Esophagus muscularis mucosa (tissue), 4 donors: ENCODE measurements around the gene DNAH9.

Source experiments
- EP300 ChIP-seq: sonication (generic); formaldehyde crosslinking; IDR thresholded peaks from one replicate; pipeline ENCODE4 v1.6.1; 2017; ENCODE audit warnings: antibody characterized with exemption
- POLR2A ChIP-seq: fragments of 450-650 bp; IDR thresholded peaks from one replicate; pipeline ENCODE4 v1.6.1; 2017; ENCODE audit warnings: antibody characterized with exemption, moderate library complexity, mild to moderate bottlenecking, low read depth
- POLR2AphosphoS5 ChIP-seq, 2 donors: sonication (generic); formaldehyde crosslinking; IDR thresholded peaks; one replicate each; pipeline ENCODE4 v1.6.1; 2017; ENCODE audit warnings: antibody characterized with exemption in 2 of 2
- TF ChIP-seq, protein P1 (sequence below), 3 experiments: fragments of 200-600 bp in 2 of 3; fragments of 450-650 bp in 1 of 3; sonication (generic) in 2 of 3; IDR thresholded peaks; one replicate each; pipeline ENCODE4 v1.5.1; 2017 to 2019; ENCODE audit warnings: antibody characterized with exemption in 3 of 3, mild to moderate bottlenecking in 2 of 3, moderate library complexity in 1 of 3

DNA sequence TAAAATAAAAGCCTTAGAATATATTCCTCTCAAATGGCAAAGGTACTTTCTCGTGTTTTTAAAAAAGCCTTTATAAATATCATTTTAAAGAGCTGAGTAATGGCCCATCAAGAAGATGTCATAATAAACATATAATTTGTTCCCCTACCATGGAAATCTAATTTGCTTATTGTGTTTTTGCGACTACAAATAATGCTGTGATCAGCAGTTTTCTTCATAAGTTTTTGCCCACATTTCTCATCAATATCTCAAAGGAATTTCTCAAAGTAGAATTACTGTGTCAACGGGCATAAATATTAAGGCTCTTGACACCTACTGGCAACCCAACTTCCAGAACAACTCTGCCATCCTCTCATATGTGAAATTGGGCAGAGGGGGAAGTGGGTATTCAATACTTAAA, 381.5 kb downstream of the DNAH9 start:
- TF ChIP-seq, protein P1, sequence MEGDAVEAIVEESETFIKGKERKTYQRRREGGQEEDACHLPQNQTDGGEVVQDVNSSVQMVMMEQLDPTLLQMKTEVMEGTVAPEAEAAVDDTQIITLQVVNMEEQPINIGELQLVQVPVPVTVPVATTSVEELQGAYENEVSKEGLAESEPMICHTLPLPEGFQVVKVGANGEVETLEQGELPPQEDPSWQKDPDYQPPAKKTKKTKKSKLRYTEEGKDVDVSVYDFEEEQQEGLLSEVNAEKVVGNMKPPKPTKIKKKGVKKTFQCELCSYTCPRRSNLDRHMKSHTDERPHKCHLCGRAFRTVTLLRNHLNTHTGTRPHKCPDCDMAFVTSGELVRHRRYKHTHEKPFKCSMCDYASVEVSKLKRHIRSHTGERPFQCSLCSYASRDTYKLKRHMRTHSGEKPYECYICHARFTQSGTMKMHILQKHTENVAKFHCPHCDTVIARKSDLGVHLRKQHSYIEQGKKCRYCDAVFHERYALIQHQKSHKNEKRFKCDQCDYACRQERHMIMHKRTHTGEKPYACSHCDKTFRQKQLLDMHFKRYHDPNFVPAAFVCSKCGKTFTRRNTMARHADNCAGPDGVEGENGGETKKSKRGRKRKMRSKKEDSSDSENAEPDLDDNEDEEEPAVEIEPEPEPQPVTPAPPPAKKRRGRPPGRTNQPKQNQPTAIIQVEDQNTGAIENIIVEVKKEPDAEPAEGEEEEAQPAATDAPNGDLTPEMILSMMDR (IDR thresholded peaks at IDR 0.05) = no peak
- TF ChIP-seq POLR2A (no peak), EP300 (no peak), POLR2AphosphoS5 (IDR thresholded peaks at IDR 0.05) (no peak)
